SK-N-DZ (cell line): ENCODE data around the gene DCST1.

Experiments used
- DNase-seq: peaks from one replicate; pipeline ENCODE4 v3.0.0-alpha.2; 2015; ENCODE audit warnings: low spot score

The DCST1 gene

GRCh38 chr1:155032886-155033285 lies 738 bp upstream of the DCST1 start:
- DNase-seq, result no peak

GRCh38 chr1:155034318-155035208 lies 939 bp downstream of the DCST1 start:
- DNase-seq, result no peak

- DNase-seq, result no peak
Observed at GRCh38 chr1:155035936-155036335, 2.3 kb downstream of the DCST1 start.

GRCh38 chr1:155037043-155037442 lies 3.4 kb downstream of the DCST1 start:
- DNase-seq, result no peak

GRCh38 chr1:155037851-155038441 lies 4.3 kb downstream of the DCST1 start:
- no peak for DNase-seq

GRCh38 chr1:155038602-155039307 lies 5.1 kb downstream of the DCST1 start:
- no peak for DNase-seq

- no peak for DNase-seq
Observed at GRCh38 chr1:155039308-155039669, 5.7 kb downstream of the DCST1 start.

GRCh38 chr1:155040358-155041093 lies 6.9 kb downstream of the DCST1 start:
- peak; percentile 51 for DNase-seq

GRCh38 chr1:155042789-155043188 lies 9.2 kb downstream of the DCST1 start:
- no peak for DNase-seq

- no peak for DNase-seq
Observed at GRCh38 chr1:155043301-155043702, 9.7 kb downstream of the DCST1 start.

GRCh38 chr1:155043793-155044192 lies 10.2 kb downstream of the DCST1 start:
- DNase-seq, result no peak

GRCh38 chr1:155044365-155044764 lies 10.7 kb downstream of the DCST1 start:
- DNase-seq, result no peak

GRCh38 chr1:155044812-155045657 lies 11.4 kb downstream of the DCST1 start:
- peak; percentile 86 for DNase-seq

GRCh38 chr1:155048449-155049334 lies 15.1 kb downstream of the DCST1 start:
- no peak for DNase-seq

- DNase-seq, result no peak
Observed at GRCh38 chr1:155049651-155050559, 16.3 kb downstream of the DCST1 start.

GRCh38 chr1:155050560-155051341 lies 17.1 kb downstream of the DCST1 start, which contains the start of gene ADAM15:
Gene ADAM15 (plus strand): TSS chr1:155051316. CDS start chr1:155051387, 71 bp downstream.
- DNase-seq, result peak; percentile 95

GRCh38 chr1:155051342-155051776 lies 17.7 kb downstream of the DCST1 start:
- DNase-seq, result no peak
